ENCODE results near the gene STK33.

STK33 gene

GRCh38 chr11:8370812-8371515 lies 223.1 kb downstream of the STK33 start:
- DNase-seq, result peak; percentile 11

GRCh38 chr11:8369592-8370205 lies 224.3 kb downstream of the STK33 start:
- DNase-seq, result no peak

GRCh38 chr11:8368772-8369171 lies 225.3 kb downstream of the STK33 start:
- no peak for DNase-seq

GRCh38 chr11:8368194-8368593 lies 225.8 kb downstream of the STK33 start:
- DNase-seq, result no peak

- DNase-seq, result no peak
These were observed 227.7 kb downstream of the STK33 start for GRCh38 chr11:8366316-8366715.

GRCh38 chr11:8365216-8365941 lies 228.6 kb downstream of the STK33 start:
- DNase-seq, result no peak

- no peak for DNase-seq
These were observed 230.1 kb downstream of the STK33 start for GRCh38 chr11:8363921-8364320.

GRCh38 chr11:8362899-8363298 lies 231.1 kb downstream of the STK33 start:
- no peak for DNase-seq

- DNase-seq, result no peak
These were observed 231.5 kb downstream of the STK33 start for GRCh38 chr11:8362491-8362890.

GRCh38 chr11:8361664-8362210 lies 232.3 kb downstream of the STK33 start:
- DNase-seq, result no peak

- DNase-seq, result no peak
These were observed 232.8 kb downstream of the STK33 start for GRCh38 chr11:8361206-8361605.

- DNase-seq, result no peak
These were observed 233.8 kb downstream of the STK33 start for GRCh38 chr11:8360086-8360828.

- no peak for DNase-seq
These were observed 234.5 kb downstream of the STK33 start for GRCh38 chr11:8359521-8359920.

- no peak for DNase-seq
These were observed 236.0 kb downstream of the STK33 start for GRCh38 chr11:8357891-8358566.

GRCh38 chr11:8357505-8357888 lies 236.5 kb downstream of the STK33 start:
- no peak for DNase-seq

GRCh38 chr11:8356721-8357504 lies 237.1 kb downstream of the STK33 start:
- DNase-seq, result peak; percentile 56

- no peak for DNase-seq
These were observed 237.8 kb downstream of the STK33 start for GRCh38 chr11:8356216-8356615.

- no peak for DNase-seq
These were observed 238.6 kb downstream of the STK33 start for GRCh38 chr11:8355416-8355742.

GRCh38 chr11:8354622-8355415 lies 239.2 kb downstream of the STK33 start:
- no peak for DNase-seq

GRCh38 chr11:8352876-8353505 lies 241.0 kb downstream of the STK33 start:
- no peak for DNase-seq

All from right forelimb (tissue), 1 donor.